Neural progenitor cell (in vitro differentiated cells): Measurements from ENCODE around the gene EAPP. TPM values are rescaled to one million over a fixed set of nuclear protein-coding genes. Genes with fewer than 3 reads are reported as not detected.
"Not testable (repeated sequence)": the region's sequence is repeated elsewhere in the genome, so short reads cannot be mapped to it uniquely, and the experiment has no call there.

ENCODE experiments used
- DNase-seq: peaks from one replicate; pipeline ENCODE4 v3.0.0-alpha.2; 2016; ENCODE audit warnings: low spot score
- H2AFZ ChIP-seq: fragments of 200-600 bp; sonication (generic); replicated peaks from 2 replicates; pipeline ENCODE4 v1.6.1; 2016; ENCODE audit warnings: antibody characterized with exemption
- H3F3A ChIP-seq: fragments of 200-600 bp; sonication (generic); 2 replicates; pipeline ENCODE4 v1.6.1; 2016; ENCODE audit warnings: antibody characterized with exemption, low read depth
- H3K27ac ChIP-seq: fragments of 200-600 bp; sonication (generic); 2 replicates; pipeline ENCODE4 v1.5.1; 2016; ENCODE audit warnings: mild to moderate bottlenecking
- H3K27me3 ChIP-seq: fragments of 200-600 bp; sonication (generic); 2 replicates; pipeline ENCODE4 v1.6.1; 2016; ENCODE audit warnings: mild to moderate bottlenecking, moderate library complexity
- H3K36me3 ChIP-seq: fragments of 200-600 bp; sonication (generic); 2 replicates; pipeline ENCODE4 v1.5.1; 2016
- H3K4me1 ChIP-seq: fragments of 200-600 bp; sonication (generic); 2 replicates; pipeline ENCODE4 v1.6.1; 2016; ENCODE audit warnings: mixed run types
- H3K4me2 ChIP-seq: fragments of 200-600 bp; sonication (generic); 2 replicates; pipeline ENCODE4 v1.6.1; 2016
- H3K4me3 ChIP-seq: fragments of 200-600 bp; sonication (generic); 2 replicates; pipeline ENCODE4 v1.5.1; 2016
- H3K79me2 ChIP-seq: fragments of 200-600 bp; sonication (generic); 2 replicates; pipeline ENCODE4 v1.6.1; 2016; ENCODE audit warnings: low read depth
- H3K9ac ChIP-seq: fragments of 200-600 bp; sonication (generic); 2 replicates; pipeline ENCODE4 v1.6.1; 2016
- H3K9me3 ChIP-seq: fragments of 200-600 bp; sonication (generic); 2 replicates; pipeline ENCODE4 v1.5.1; 2016; ENCODE audit warnings: low read depth
- H4K20me1 ChIP-seq: fragments of 200-600 bp; sonication (generic); 2 replicates; pipeline ENCODE4 v1.6.1; 2016; ENCODE audit warnings: low read depth
- H3K27ac Mint-ChIP-seq: 3 replicates; pipeline ENCODE4 v1.8.0; 2021; ENCODE audit warnings: mixed read lengths
- H3K27me3 Mint-ChIP-seq: 2 replicates; pipeline ENCODE4 v1.8.0; 2022; ENCODE audit warnings: low read depth, mild to moderate bottlenecking, inconsistent platforms, moderate library complexity, mixed read lengths; ENCODE audit not compliant: insufficient read depth
- H3K36me3 Mint-ChIP-seq: 3 replicates; pipeline ENCODE4 v1.8.0; 2021; ENCODE audit warnings: mixed read lengths
- H3K4me1 Mint-ChIP-seq: 3 replicates; pipeline ENCODE4 v1.8.0; 2021; ENCODE audit warnings: mixed read lengths
- H3K4me3 Mint-ChIP-seq: 3 replicates; pipeline ENCODE4 v1.8.0; 2021; ENCODE audit warnings: mild to moderate bottlenecking, moderate library complexity, mixed read lengths
- H3K9me3 Mint-ChIP-seq: 3 replicates; pipeline ENCODE4 v1.8.0; 2020; ENCODE audit warnings: mixed read lengths
- CTCF ChIP-seq: fragments of 200-600 bp; sonication (generic); IDR thresholded peaks from 2 replicates; pipeline ENCODE4 v1.5.1; 2017; ENCODE audit warnings: antibody characterized with exemption, mild to moderate bottlenecking
- EZH2 ChIP-seq: fragments of 200-600 bp; sonication (generic); IDR thresholded peaks from 2 replicates; pipeline ENCODE4 v1.6.1; 2017; ENCODE audit warnings: antibody characterized with exemption, mild to moderate bottlenecking, moderate library complexity
- EZH2phosphoT487 ChIP-seq: fragments of 200-600 bp; sonication (generic); IDR thresholded peaks from 2 replicates; pipeline ENCODE4 v1.6.1; 2017; ENCODE audit warnings: antibody characterized with exemption
- total RNA-seq: library from RNA; depleted of rRNA; stranded (reverse); fragments of >200 nt; gene quantifications from 2 replicates; pipeline ENCODE4 v1.2.3, GENCODE V29; 2015; ENCODE audit warnings: low replicate concordance

Gene EAPP
- total RNA-seq, 1 donor from 2014 or later: 79.6 TPM

GRCh38 chr14:34479694-34480093, 59.8 kb downstream of the EAPP start:
- no peaks in the 10 kb centered on the region for H3K27me3 ChIP-seq
- H3K79me2 ChIP-seq: no peaks in the 10 kb centered on the region
- no peaks in the 10 kb centered on the region for H3K4me1 ChIP-seq
- H4K20me1 ChIP-seq: no peaks in the 10 kb centered on the region
- H3K36me3 ChIP-seq: no peaks in the 10 kb centered on the region
- no peak overlapping the region for H3K27ac ChIP-seq
- H3K4me1 Mint-ChIP-seq: peaks cover 5% of the 10 kb centered on the region
- H3K27me3 Mint-ChIP-seq: peaks cover 9% of the 10 kb centered on the region
- no peak overlapping the region for H3K4me3 ChIP-seq
- H3F3A ChIP-seq: no peaks in the 10 kb centered on the region
- no peak for DNase-seq
- H3K4me3 Mint-ChIP-seq: no peak overlapping the region
- H3K9ac ChIP-seq: no peak overlapping the region
- H3K36me3 Mint-ChIP-seq: no peaks in the 10 kb centered on the region
- no peaks in the 10 kb centered on the region for H3K9me3 Mint-ChIP-seq
- H3K27ac Mint-ChIP-seq: no peak overlapping the region
- H2AFZ ChIP-seq: no peak overlapping the region
- no peaks in the 10 kb centered on the region for H3K9me3 ChIP-seq
- no peak for TF ChIP-seq EZH2phosphoT487
- TF ChIP-seq EZH2: no peak
- TF ChIP-seq CTCF: no peak
- H3K4me2 ChIP-seq: no peak overlapping the region

DNA sequence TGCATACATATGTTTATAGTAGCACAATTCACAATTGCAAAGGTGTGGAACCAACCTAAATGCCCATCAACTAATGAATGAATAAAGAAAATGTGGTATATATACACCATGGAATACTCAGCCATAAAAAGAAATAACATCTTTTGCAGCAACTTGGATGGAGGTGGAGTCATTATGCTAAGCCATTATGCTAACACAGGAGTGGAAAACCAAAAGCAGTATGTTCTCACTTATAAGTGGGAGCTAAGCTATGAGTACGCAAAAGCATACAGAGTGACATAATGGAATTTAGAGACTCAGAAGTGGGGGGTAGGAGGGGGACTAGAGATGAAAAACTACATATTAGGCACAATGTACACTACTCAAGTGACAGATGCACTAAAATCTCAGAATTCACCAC, 61.2 kb downstream of the EAPP start:
- Mint-ChIP-seq H3K9me3 (no peaks in the 10 kb centered on the region), H3K4me1 (peaks cover 5% of the 10 kb centered on the region), H3K27ac (no peak overlapping the region), H3K27me3 (peaks cover 8% of the 10 kb centered on the region), H3K36me3 (no peaks in the 10 kb centered on the region), H3K4me3 (no peak overlapping the region)
- Histone ChIP-seq H3K4me3 (no peak overlapping the region), H3K9ac (no peak overlapping the region), H3K4me1 (no peaks in the 10 kb centered on the region), H4K20me1 (no peaks in the 10 kb centered on the region), H3K36me3 (no peaks in the 10 kb centered on the region), H3F3A (no peaks in the 10 kb centered on the region), H3K9me3 (no peaks in the 10 kb centered on the region), H2AFZ (no peak overlapping the region), H3K27me3 (no peaks in the 10 kb centered on the region), H3K27ac (no peak overlapping the region), H3K79me2 (no peaks in the 10 kb centered on the region), H3K4me2 (no peak overlapping the region)
- DNase-seq: no peak
- no peak for TF ChIP-seq CTCF
- TF ChIP-seq EZH2: no peak
- TF ChIP-seq EZH2phosphoT487: no peak

- not testable (repeated sequence) for DNase-seq, H2AFZ ChIP-seq, H3K36me3 Mint-ChIP-seq, H3K79me2 ChIP-seq, H3K36me3 ChIP-seq, H3K27ac ChIP-seq, H3K4me2 ChIP-seq, H3K9me3 ChIP-seq, H3K9me3 Mint-ChIP-seq, H3K27ac Mint-ChIP-seq, H3F3A ChIP-seq, H3K4me1 ChIP-seq, H3K4me3 Mint-ChIP-seq, H3K4me1 Mint-ChIP-seq, H3K4me3 ChIP-seq, H3K9ac ChIP-seq, H3K27me3 Mint-ChIP-seq, H4K20me1 ChIP-seq, H3K27me3 ChIP-seq
These were observed 63.5 kb downstream of the EAPP start for GRCh38 chr14:34476036-34476435.

GRCh38 chr14:34475163-34475562, 64.3 kb downstream of the EAPP start:
- H3K9me3 ChIP-seq: no peaks in the 10 kb centered on the region
- no peak overlapping the region for H3K27ac Mint-ChIP-seq
- H3K27me3 Mint-ChIP-seq: peaks cover 6% of the 10 kb centered on the region
- no peaks in the 10 kb centered on the region for H3K9me3 Mint-ChIP-seq
- no peak overlapping the region for H3K9ac ChIP-seq
- H3K4me1 ChIP-seq: no peaks in the 10 kb centered on the region
- H2AFZ ChIP-seq: no peak overlapping the region
- peaks cover 5% of the 10 kb centered on the region for H3K4me1 Mint-ChIP-seq
- no peak overlapping the region for H3K4me2 ChIP-seq
- TF ChIP-seq EZH2: no peak
- no peak for DNase-seq
- no peak overlapping the region for H3K4me3 ChIP-seq
- no peak overlapping the region for H3K27ac ChIP-seq
- H3F3A ChIP-seq: no peaks in the 10 kb centered on the region
- H3K4me3 Mint-ChIP-seq: no peak overlapping the region
- no peaks in the 10 kb centered on the region for H3K36me3 Mint-ChIP-seq
- H3K27me3 ChIP-seq: no peaks in the 10 kb centered on the region
- no peaks in the 10 kb centered on the region for H3K79me2 ChIP-seq
- H3K36me3 ChIP-seq: no peaks in the 10 kb centered on the region
- H4K20me1 ChIP-seq: no peaks in the 10 kb centered on the region
